HG03575 (cell line): Measurements from ENCODE around the gene PYGB.
"Not testable (repeated sequence)": the region's sequence is repeated elsewhere in the genome, so short reads cannot be mapped to it uniquely, and the experiment has no call there.

Experiments
- ATAC-seq: cut with Tn5 transposase; IDR thresholded peaks from one replicate; pipeline ENCODE4 v1.9.1; 2021; ENCODE audit not compliant: unreplicated experiment, insufficient number of reproducible peaks, low FRiP score; ENCODE audit errors: extremely low read depth

PYGB gene

GRCh38 chr20:25257756-25258475 lies 10.0 kb downstream of the PYGB start:
- ATAC-seq: no peak

GRCh38 chr20:25258476-25258805 lies 10.6 kb downstream of the PYGB start:
- ATAC-seq: no peak

GRCh38 chr20:25258828-25259227 lies 10.9 kb downstream of the PYGB start:
- no peak for ATAC-seq

- no peak for ATAC-seq
Observed at GRCh38 chr20:25259358-25259757, 11.5 kb downstream of the PYGB start.

GRCh38 chr20:25259788-25260254 lies 11.9 kb downstream of the PYGB start:
- no peak for ATAC-seq

- not testable (repeated sequence) for ATAC-seq
Observed at GRCh38 chr20:25260770-25261437, 13.0 kb downstream of the PYGB start.

- no peak for ATAC-seq
Observed at GRCh38 chr20:25269057-25269832, 21.4 kb downstream of the PYGB start.

GRCh38 chr20:25269833-25270170 lies 21.9 kb downstream of the PYGB start:
- no peak for ATAC-seq

- no peak for ATAC-seq
Observed at GRCh38 chr20:25270829-25271251, 23.0 kb downstream of the PYGB start.

GRCh38 chr20:25271486-25272222 lies 23.8 kb downstream of the PYGB start:
- no peak for ATAC-seq

- no peak for ATAC-seq
Observed at GRCh38 chr20:25272223-25273000, 24.5 kb downstream of the PYGB start.

- ATAC-seq: no peak
Observed at GRCh38 chr20:25273046-25273445, 25.2 kb downstream of the PYGB start.

GRCh38 chr20:25273541-25274358 lies 25.9 kb downstream of the PYGB start:
- no peak for ATAC-seq

- no peak for ATAC-seq
Observed at GRCh38 chr20:25274481-25274880, 26.6 kb downstream of the PYGB start.

- ATAC-seq: no peak
Observed at GRCh38 chr20:25274891-25275812, 27.3 kb downstream of the PYGB start.

- no peak for ATAC-seq
Observed at GRCh38 chr20:25275813-25276532, 28.1 kb downstream of the PYGB start.
